Adrenal gland (tissue), 12 donors: Measurements from ENCODE around the gene LPCAT1. TPM values are rescaled to one million over a fixed set of nuclear protein-coding genes. Genes with fewer than 3 reads are reported as not detected.

Experiments
- DNase-seq, 7 donors: peaks; one replicate each; pipeline ENCODE4 v3.0.0-alpha.2; 2019 to 2020
- H3K27ac ChIP-seq, 5 donors: fragments of 200-600 bp; sonication (generic) in 4 of 5; 1 replicate in 3 of 5; 2 replicates in 2 of 5; pipeline versions ENCODE4 v1.5.1 to v1.8.0; 2016 to 2020; ENCODE audit warnings: mild to moderate bottlenecking in 1 of 5
- H3K27me3 ChIP-seq: fragments of 200-600 bp; 2 replicates; pipeline ENCODE4 v1.8.0; 2021
- H3K36me3 ChIP-seq, 2 donors: fragments of 200-600 bp; replicated peaks in 1 of 2; 1 replicate in 1 of 2; 2 replicates in 1 of 2; pipeline versions ENCODE4 v1.5.1 to v1.8.0; 2018 to 2022
- H3K4me1 ChIP-seq, 2 donors: fragments of 200-600 bp; replicated peaks in 1 of 2; 1 replicate in 1 of 2; 2 replicates in 1 of 2; pipeline versions ENCODE4 v1.5.1 to v1.8.0; 2018 to 2021
- H3K4me3 ChIP-seq, 4 donors: fragments of 200-600 bp; sonication (generic) in 3 of 4; one replicate each; pipeline ENCODE4 v1.5.1; 2016 to 2018
- H3K9me3 ChIP-seq, 3 donors: fragments of 200-600 bp; sonication (generic) in 1 of 3; replicated peaks in 1 of 3; 1 replicate in 2 of 3; 2 replicates in 1 of 3; pipeline versions ENCODE4 v1.5.1 to v1.8.0; 2016 to 2021
- POLR2A ChIP-seq, 2 donors: fragments of 450-650 bp; IDR thresholded peaks; one replicate each; pipeline ENCODE4 v1.6.1; 2017; ENCODE audit warnings: antibody characterized with exemption in 2 of 2, mild to moderate bottlenecking in 2 of 2, moderate library complexity in 1 of 2
- WGBS, 4 donors: extraction: QIAGEN DNeasy Blood & Tissue Kit in 2 of 4; methylation state at CpG; one replicate each; pipeline versions ENCODE4 v1.1.5 to v1.1.7; 2013 to 2017; 5-methylcytosine and 5-hydroxymethylcytosine counted together
- intact Hi-C, 2 donors: fragments of 100-400 bp; cut with DNase I; formaldehyde crosslinking; loops; one replicate each; pipeline versions ENCODE4 v1.14.1 to v1.15.0; 2022 to 2023
- polyA plus RNA-seq, 3 donors: library from polyadenylated mRNA; stranded (reverse); fragments of 200-250 nt in 2 of 3; fragments of 350-450 nt in 1 of 3; fragmentation: Illumina TruSeq in 1 of 3; extraction: RNeasy Lipid Tissue Mini Kit (QIAGEN cat#74804) in 1 of 3; gene quantifications; one replicate each; pipeline ENCODE4 v1.2.3, GENCODE V29; 2013 to 2014
- total RNA-seq, 9 donors: library from RNA; depleted of rRNA in 4 of 9; stranded (reverse); fragments of >200 nt in 4 of 9; fragments of 120-200 nt in 1 of 9; fragmentation: NEBNext Ultra II Directional in 1 of 9; extraction: Animal tissue kit (Norgen Biotek cat#: 25700) in 1 of 9; gene quantifications; one replicate each; pipeline versions ENCODE4 v1.1.0 to v1.2.4, GENCODE V29; 2013 to 2023
- TF ChIP-seq, protein P1 (sequence below), 6 experiments: fragments of 450-650 bp in 4 of 6; fragments of 200-600 bp in 2 of 6; sonication (generic) in 1 of 6; IDR thresholded peaks; 1 replicate in 5 of 6; 2 replicates in 1 of 6; pipeline versions ENCODE4 v1.5.1 to v1.8.0; 2016 to 2021; ENCODE audit warnings: antibody characterized with exemption in 6 of 6, mild to moderate bottlenecking in 2 of 6, moderate library complexity in 1 of 6
- donor health status: healthy with polysubstance abuse.
- donor health status: Bipolar disorder and iron deficiency.
- donor health status: DM: yes; HTN: yes; CAD: no.
- donor health status: DM: no; HTN: no; CAD: no.
- donor health status: DM: no; HTN: no; CAD: no.
- donor health status: DM: yes; HTN: yes; CAD: no.

LPCAT1 gene
- total and polyA plus RNA-seq, 12 donors = 23.2 to 59.1 (median 42.6) TPM

DNA sequence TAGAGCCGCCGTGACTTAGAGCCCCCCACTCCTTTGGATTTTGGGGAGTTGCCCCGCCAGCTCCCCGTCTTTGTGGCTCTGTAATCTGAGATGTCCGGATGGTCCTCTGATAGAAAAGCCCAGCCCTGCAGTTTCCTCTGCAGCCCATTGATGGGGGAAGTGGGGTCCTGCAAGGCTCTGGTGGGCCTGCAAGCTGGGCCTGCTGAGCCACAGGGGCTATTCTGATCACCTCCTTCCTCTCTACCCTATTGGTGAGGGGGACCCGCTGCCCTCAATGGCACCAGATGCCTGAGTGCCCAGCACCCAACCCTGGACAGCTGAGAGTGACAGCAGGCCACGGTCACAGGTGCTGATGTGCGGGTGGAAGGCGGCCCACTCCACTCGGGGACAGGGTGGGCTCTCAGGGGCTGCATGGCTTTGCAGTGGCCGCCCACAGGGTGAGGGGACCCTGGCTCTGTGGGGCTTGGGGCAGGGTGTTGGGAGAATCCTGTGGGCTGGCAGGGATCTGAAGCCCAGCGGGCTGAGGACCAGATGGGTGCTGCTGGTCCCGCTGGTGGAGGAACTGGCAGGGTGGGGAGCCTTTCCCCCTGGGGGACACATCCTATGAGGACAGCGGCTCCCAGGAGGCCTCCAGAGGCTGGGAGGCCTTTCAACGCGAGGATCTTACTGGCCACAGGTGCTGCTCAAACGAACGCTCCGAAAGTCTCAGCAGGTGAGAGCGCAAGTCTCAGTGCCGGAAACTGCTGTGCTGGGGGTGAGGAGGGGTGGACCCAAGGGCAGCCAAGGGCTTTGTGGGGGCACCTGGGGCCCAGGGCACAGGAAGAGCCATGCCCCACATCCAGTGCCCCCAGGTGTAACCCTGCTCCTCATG is 30.0 kb upstream of the LPCAT1 start:
- H3K4me1 ChIP-seq = peaks cover 0 to 3% of the 10 kb centered on the region in 2 donors
- no peak overlapping the region for H3K27ac ChIP-seq
- WGBS, 4 donors = 77 to 90% (median 87%) methylated on average over 9 to 21 of the region's 21 CpGs
- H3K27me3 ChIP-seq = no peaks in the 10 kb centered on the region
- no peak overlapping the region for H3K4me3 ChIP-seq
- intact Hi-C loops = no loop called here
- peak in 1 of 7 donors; percentile 25 for DNase-seq
- no peaks in the 10 kb centered on the region for H3K9me3 ChIP-seq
- no peak for TF ChIP-seq POLR2A (IDR thresholded peaks at IDR 0.05)
- TF ChIP-seq, protein P1, sequence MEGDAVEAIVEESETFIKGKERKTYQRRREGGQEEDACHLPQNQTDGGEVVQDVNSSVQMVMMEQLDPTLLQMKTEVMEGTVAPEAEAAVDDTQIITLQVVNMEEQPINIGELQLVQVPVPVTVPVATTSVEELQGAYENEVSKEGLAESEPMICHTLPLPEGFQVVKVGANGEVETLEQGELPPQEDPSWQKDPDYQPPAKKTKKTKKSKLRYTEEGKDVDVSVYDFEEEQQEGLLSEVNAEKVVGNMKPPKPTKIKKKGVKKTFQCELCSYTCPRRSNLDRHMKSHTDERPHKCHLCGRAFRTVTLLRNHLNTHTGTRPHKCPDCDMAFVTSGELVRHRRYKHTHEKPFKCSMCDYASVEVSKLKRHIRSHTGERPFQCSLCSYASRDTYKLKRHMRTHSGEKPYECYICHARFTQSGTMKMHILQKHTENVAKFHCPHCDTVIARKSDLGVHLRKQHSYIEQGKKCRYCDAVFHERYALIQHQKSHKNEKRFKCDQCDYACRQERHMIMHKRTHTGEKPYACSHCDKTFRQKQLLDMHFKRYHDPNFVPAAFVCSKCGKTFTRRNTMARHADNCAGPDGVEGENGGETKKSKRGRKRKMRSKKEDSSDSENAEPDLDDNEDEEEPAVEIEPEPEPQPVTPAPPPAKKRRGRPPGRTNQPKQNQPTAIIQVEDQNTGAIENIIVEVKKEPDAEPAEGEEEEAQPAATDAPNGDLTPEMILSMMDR (IDR thresholded peaks at IDR 0.05) = no peak
- H3K36me3 ChIP-seq = no peaks in the 10 kb centered on the region

- Histone ChIP-seq H3K9me3 (no peaks in the 10 kb centered on the region), H3K4me1 (peaks cover 0 to 3% of the 10 kb centered on the region in 2 donors), H3K27ac (peak overlapping the region in 1 of 5 donors; percentile 41), H3K27me3 (no peaks in the 10 kb centered on the region), H3K36me3 (no peaks in the 10 kb centered on the region), H3K4me3 (no peak overlapping the region)
- intact Hi-C loops = no loop called here
- TF ChIP-seq, protein P1 (IDR thresholded peaks at IDR 0.05) = no peak
- no peak for TF ChIP-seq POLR2A (IDR thresholded peaks at IDR 0.05)
- 65 to 81% (median 71%) methylated on average over 18 to 33 of the region's 33 CpGs for whole genome bisulfite sequencing, 4 donors
- DNase-seq = peak in 1 of 7 donors; percentile 79
These were observed 28.9 kb upstream of the LPCAT1 start for GRCh38 chr5:1552521-1553255.

DNA sequence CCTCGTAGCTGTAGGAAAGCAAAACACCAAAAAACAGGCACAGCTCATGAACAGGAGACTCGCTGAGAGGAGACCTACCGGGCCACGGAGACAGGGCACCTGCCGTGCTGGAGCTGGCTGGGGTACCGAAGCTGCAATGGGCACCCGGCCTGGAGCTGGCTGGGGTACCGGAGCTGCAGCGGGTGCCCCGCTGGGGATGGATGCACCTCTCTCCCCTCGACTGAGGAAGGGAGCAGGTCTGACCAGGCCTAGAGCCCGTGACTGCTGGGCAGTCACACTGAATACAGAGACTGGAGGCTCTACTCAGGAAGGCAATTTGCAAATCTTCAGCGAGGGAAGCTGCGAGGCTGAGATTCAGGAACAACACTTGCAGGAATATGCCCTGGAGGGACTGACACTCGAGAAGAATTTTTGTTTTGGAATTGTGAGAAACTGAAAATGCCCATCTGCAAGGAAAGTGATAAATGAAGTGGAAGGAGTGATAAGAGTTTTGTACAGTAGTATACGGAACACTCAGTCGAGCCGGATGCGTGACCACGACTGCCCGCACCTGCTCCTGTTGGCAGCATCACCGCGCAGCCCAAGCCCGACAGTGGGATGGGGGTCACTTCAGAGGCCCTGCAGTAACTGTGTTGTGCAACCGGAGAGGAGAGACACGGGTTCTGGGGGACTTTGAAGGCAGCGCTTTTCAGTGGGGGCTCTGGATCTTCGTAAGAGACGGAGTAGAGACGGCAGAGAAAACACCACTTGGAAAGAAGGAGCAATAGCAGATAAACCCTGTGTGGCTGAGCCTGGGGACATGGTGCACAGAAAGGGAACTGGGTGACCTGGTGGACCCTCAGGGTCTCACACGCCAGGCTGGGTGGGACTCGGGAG is 27.9 kb upstream of the LPCAT1 start:
- 86 to 90% (median 88%) methylated on average over 30 to 32 of the region's 32 CpGs for WGBS, 4 donors
- Histone ChIP-seq H3K4me3 (no peak overlapping the region), H3K4me1 (peaks cover 0 to 3% of the 10 kb centered on the region in 2 donors), H3K36me3 (no peaks in the 10 kb centered on the region), H3K9me3 (no peaks in the 10 kb centered on the region), H3K27ac (no peak overlapping the region), H3K27me3 (no peaks in the 10 kb centered on the region)
- intact Hi-C loops = no loop called here
- peak in 1 of 7 donors; percentile 48 for DNase-seq
- TF ChIP-seq POLR2A (IDR thresholded peaks at IDR 0.05) = no peak
- TF ChIP-seq, protein P1 (IDR thresholded peaks at IDR 0.05) = no peak
